Stomach (tissue), 9 donors: Measurements from ENCODE around the gene LCTL. TPM values are rescaled to one million over a fixed set of nuclear protein-coding genes. Genes with fewer than 3 reads are reported as not detected.

Experiments
- DNase-seq, 2 donors: peaks; one replicate each; pipeline versions ENCODE4 v3.0.0 to v3.0.0-alpha.2; 2013 to 2019
- H3K27ac ChIP-seq, 5 donors: fragments of 200-600 bp in 4 of 5; sonication (generic) in 4 of 5; one replicate each; pipeline ENCODE4 v1.5.1; 2013 to 2019; ENCODE audit warnings: mild to moderate bottlenecking in 1 of 5, moderate library complexity in 1 of 5
- H3K27me3 ChIP-seq, 3 donors: fragments of 200-600 bp; sonication (generic); one replicate each; pipeline ENCODE4 v1.5.1; 2017 to 2019; ENCODE audit warnings: mixed run types in 1 of 3
- H3K36me3 ChIP-seq, 4 donors: fragments of 200-600 bp; sonication (generic); 1 replicate in 3 of 4; 2 replicates in 1 of 4; pipeline ENCODE4 v1.5.1; 2016 to 2019
- H3K4me1 ChIP-seq, 4 donors: fragments of 200-600 bp; sonication (generic); one replicate each; pipeline ENCODE4 v1.5.1; 2016 to 2019
- H3K4me3 ChIP-seq, 4 donors: fragments of 200-600 bp; sonication (generic) in 3 of 4; one replicate each; pipeline ENCODE4 v1.5.1; 2016 to 2019; ENCODE audit warnings: mild to moderate bottlenecking in 1 of 4
- H3K9me3 ChIP-seq, 4 donors: fragments of 200-600 bp; sonication (generic); one replicate each; pipeline ENCODE4 v1.5.1; 2016 to 2019
- EP300 ChIP-seq: sonication (generic); formaldehyde crosslinking; IDR thresholded peaks from one replicate; pipeline ENCODE4 v1.6.1; 2017; ENCODE audit warnings: antibody characterized with exemption
- POLR2A ChIP-seq, 4 donors: fragments of 450-650 bp; IDR thresholded peaks; one replicate each; pipeline ENCODE4 v1.6.1; 2016; ENCODE audit warnings: antibody characterized with exemption in 4 of 4, control low read depth in 2 of 4, mild to moderate bottlenecking in 1 of 4, moderate library complexity in 1 of 4
- POLR2AphosphoS5 ChIP-seq, 3 donors: sonication (generic); formaldehyde crosslinking; IDR thresholded peaks; one replicate each; pipeline ENCODE4 v1.6.1; 2016; ENCODE audit warnings: antibody characterized with exemption in 3 of 3
- WGBS, 5 donors: extraction: QIAGEN DNeasy Blood & Tissue Kit in 3 of 5; methylation state at CpG; one replicate each; pipeline versions ENCODE4 v1.1.5 to v1.1.7; 2013 to 2018; 5-methylcytosine and 5-hydroxymethylcytosine counted together
- intact Hi-C: fragments of 100-400 bp; cut with DNase I; formaldehyde crosslinking; loops from one replicate; pipeline ENCODE4 v1.15.1; 2023; ENCODE audit warnings: low total_unique reads
- polyA plus RNA-seq, 3 donors: library from polyadenylated mRNA; stranded (reverse); fragments of 200-250 nt; gene quantifications; one replicate each; pipeline ENCODE4 v1.2.3, GENCODE V29; 2013
- total RNA-seq, 5 donors: library from RNA; depleted of rRNA; stranded (reverse); fragments of >200 nt; gene quantifications; one replicate each; pipeline versions ENCODE4 v1.1.0 to v1.2.3, GENCODE V29; 2014 to 2016
- TF ChIP-seq, protein P1 (sequence below), 7 experiments: fragments of 450-650 bp in 4 of 7; fragments of 200-600 bp in 3 of 7; sonication (generic) in 3 of 7; IDR thresholded peaks; one replicate each; pipeline ENCODE4 v1.5.1; 2016 to 2019; ENCODE audit warnings: antibody characterized with exemption in 7 of 7, control low read depth in 2 of 7, mild to moderate bottlenecking in 1 of 7
- donor health status: healthy with polysubstance abuse.
- donor health status: Bipolar disorder and iron deficiency.
- donor health status: healthy.

The LCTL gene
- total and polyA plus RNA-seq, 8 donors: not detected

DNA sequence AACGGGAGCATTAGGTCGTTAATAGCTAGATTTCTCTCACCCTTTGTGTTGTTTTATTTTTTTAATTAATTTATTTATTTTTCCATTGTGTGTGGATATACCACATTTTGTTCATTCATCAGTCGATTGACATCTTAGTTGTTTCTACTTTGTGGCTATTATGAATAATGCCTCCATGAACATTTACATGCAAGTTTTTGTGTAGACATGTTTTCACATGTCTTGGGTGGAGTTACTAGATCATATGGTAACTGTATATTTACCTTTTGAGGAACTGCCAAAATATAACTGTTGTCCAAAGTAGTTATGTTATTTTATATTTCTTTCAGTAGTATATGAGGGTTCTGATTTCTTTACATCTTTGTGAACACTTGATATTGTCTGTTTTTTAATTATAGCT, 41.9 kb downstream of the LCTL start:
- WGBS, 5 donors: 88 to 96% (median 91%) methylated on average over 3 of the region's 3 CpGs
- TF ChIP-seq EP300: no peak
- no peak for TF ChIP-seq POLR2A (IDR thresholded peaks at IDR 0.05)
- no peak for TF ChIP-seq POLR2AphosphoS5 (IDR thresholded peaks at IDR 0.05)
- TF ChIP-seq, protein P1, sequence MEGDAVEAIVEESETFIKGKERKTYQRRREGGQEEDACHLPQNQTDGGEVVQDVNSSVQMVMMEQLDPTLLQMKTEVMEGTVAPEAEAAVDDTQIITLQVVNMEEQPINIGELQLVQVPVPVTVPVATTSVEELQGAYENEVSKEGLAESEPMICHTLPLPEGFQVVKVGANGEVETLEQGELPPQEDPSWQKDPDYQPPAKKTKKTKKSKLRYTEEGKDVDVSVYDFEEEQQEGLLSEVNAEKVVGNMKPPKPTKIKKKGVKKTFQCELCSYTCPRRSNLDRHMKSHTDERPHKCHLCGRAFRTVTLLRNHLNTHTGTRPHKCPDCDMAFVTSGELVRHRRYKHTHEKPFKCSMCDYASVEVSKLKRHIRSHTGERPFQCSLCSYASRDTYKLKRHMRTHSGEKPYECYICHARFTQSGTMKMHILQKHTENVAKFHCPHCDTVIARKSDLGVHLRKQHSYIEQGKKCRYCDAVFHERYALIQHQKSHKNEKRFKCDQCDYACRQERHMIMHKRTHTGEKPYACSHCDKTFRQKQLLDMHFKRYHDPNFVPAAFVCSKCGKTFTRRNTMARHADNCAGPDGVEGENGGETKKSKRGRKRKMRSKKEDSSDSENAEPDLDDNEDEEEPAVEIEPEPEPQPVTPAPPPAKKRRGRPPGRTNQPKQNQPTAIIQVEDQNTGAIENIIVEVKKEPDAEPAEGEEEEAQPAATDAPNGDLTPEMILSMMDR (IDR thresholded peaks at IDR 0.05): no peak
- Histone ChIP-seq H3K36me3 (peaks cover 0 to 64% (median 56%) of the 10 kb centered on the region in 4 donors), H3K27ac (no peak overlapping the region), H3K4me3 (no peak overlapping the region), H3K27me3 (no peaks in the 10 kb centered on the region), H3K4me1 (no peaks in the 10 kb centered on the region), H3K9me3 (no peaks in the 10 kb centered on the region)
- DNase-seq: no peak
- intact Hi-C loops: no loop called here

DNA sequence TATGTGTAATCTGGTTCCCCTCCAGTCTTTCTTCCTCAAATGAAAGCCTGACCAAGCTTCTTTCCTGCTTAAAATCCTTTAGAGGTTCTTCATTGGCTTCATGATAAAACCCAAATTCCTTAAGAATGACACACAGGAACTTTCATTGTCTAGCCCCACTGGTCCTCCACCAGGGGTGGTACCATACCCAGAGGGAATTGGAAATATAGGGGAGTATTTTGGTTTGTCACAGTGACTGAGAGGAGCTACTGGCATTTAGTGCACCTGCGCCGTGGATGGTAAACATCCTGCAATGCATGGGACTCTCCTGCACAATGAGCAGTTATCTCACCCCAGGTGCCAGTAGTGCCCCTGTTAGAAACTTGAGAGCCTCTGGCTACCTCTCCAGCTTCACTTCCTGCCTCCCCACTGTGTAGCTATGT, 49.9 kb downstream of the LCTL start:
- Histone ChIP-seq H3K27me3 (no peaks in the 10 kb centered on the region), H3K27ac (no peak overlapping the region), H3K9me3 (no peaks in the 10 kb centered on the region), H3K36me3 (peaks cover 0 to 49% (median 48%) of the 10 kb centered on the region in 4 donors), H3K4me1 (no peaks in the 10 kb centered on the region), H3K4me3 (no peak overlapping the region)
- 90 to 100% (median 96%) methylated on average over 2 of the region's 2 CpGs for WGBS, 5 donors
- DNase-seq: no peak
- TF ChIP-seq POLR2A (IDR thresholded peaks at IDR 0.05): no peak
- TF ChIP-seq, protein P1 (IDR thresholded peaks at IDR 0.05): no peak
- no peak for TF ChIP-seq EP300
- no peak for TF ChIP-seq POLR2AphosphoS5 (IDR thresholded peaks at IDR 0.05)
- intact Hi-C loops: no loop called here

DNA sequence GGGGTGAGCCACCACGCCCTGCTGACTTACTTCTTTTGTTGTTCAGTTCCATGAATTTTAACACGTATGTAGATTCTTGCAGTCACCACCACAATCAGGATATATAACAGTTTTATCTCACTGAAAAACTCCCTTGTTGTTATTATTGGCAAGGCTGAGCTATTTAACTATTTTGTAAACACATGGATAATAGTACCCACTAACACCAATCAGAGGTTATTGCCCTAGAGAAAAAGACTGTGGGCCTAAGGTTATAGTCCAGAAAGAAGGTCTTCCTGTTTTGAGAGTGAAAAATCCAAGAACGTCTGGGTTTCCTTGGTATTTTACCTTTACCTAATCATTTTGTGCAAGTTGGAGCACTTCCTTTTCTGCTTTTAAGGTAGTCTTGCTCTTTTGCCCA, 51.2 kb downstream of the LCTL start:
- peaks cover 0 to 41% (median 38%) of the 10 kb centered on the region in 4 donors for H3K36me3 ChIP-seq
- no peak overlapping the region for H3K4me3 ChIP-seq
- no peak overlapping the region for H3K27ac ChIP-seq
- intact Hi-C loops: no loop called here
- TF ChIP-seq POLR2A (IDR thresholded peaks at IDR 0.05) (no peak), EP300 (no peak), POLR2AphosphoS5 (IDR thresholded peaks at IDR 0.05) (no peak)
- TF ChIP-seq, protein P1 (IDR thresholded peaks at IDR 0.05): no peak
- no peaks in the 10 kb centered on the region for H3K27me3 ChIP-seq
- no peak for DNase-seq
- WGBS, 5 donors: 78 to 89% (median 81%) methylated on average over 3 of the region's 3 CpGs
- H3K9me3 ChIP-seq: no peaks in the 10 kb centered on the region
- H3K4me1 ChIP-seq: no peaks in the 10 kb centered on the region

DNA sequence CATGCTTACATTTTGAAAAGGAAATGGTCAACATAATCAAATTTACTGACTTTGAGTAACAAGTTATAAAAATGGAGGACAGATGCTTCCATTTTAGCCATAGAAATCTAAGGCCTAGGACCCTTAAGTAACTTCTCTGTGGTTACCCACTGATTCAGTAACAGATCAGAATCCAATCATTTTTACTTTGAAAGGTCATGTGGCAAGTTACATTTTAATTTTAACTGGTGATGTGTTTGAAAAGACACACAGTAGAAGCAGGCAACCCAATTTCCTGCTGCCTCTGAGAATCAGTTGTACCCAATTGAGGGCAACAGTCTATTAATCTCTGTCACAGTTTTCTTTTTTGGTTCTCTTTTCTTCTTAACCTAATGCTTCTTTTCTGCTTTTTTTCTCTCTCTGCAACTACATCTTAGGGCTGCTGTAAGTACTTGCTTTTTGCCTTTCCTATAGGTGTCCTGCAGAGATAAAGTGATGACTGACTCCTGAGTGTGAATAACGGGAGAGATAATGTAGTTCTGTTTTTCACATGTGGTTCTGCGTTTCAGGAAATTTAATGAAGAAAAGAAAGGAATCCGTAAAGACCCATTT, 57.4 kb downstream of the LCTL start:
- H3K27ac ChIP-seq: no peak overlapping the region
- H3K36me3 ChIP-seq: no peaks in the 10 kb centered on the region
- no peak for DNase-seq
- no peaks in the 10 kb centered on the region for H3K9me3 ChIP-seq
- whole genome bisulfite sequencing, 5 donors: 90 to 98% (median 92%) methylated on average over 3 of the region's 3 CpGs
- no peaks in the 10 kb centered on the region for H3K27me3 ChIP-seq
- intact Hi-C loops: no loop called here
- no peak overlapping the region for H3K4me3 ChIP-seq
- H3K4me1 ChIP-seq: peaks cover 8 to 20% (median 16%) of the 10 kb centered on the region in 4 donors
- TF ChIP-seq POLR2AphosphoS5 (IDR thresholded peaks at IDR 0.05) (no peak), EP300 (no peak), POLR2A (IDR thresholded peaks at IDR 0.05) (no peak)
- TF ChIP-seq, protein P1 (IDR thresholded peaks at IDR 0.05): no peak
